Activated naive CD4-positive, alpha-beta T cell treated with anti-CD3 and anti-CD28 coated beads for 36 hours (primary cell): Measurements from ENCODE around the gene SLC13A2. TPM values are rescaled to one million over a fixed set of nuclear protein-coding genes. Genes with fewer than 3 reads are reported as not detected.

Experiments used
- CTCF ChIA-PET: fragments of 350-600 bp; sonication (Branson Sonifier 250); formaldehyde crosslinking; loops from one replicate; lab custom pipeline; 2021; ENCODE audit warnings: antibody characterized with exemption; lab: Charles Lee
- DNase-seq: peaks from one replicate; pipeline ENCODE4 v3.0.0-alpha.2; 2020
- H3K27ac Mint-ChIP-seq: one replicate; pipeline ENCODE4 v1.8.0; 2021; ENCODE audit warnings: mild to moderate bottlenecking, mixed read lengths
- H3K27me3 Mint-ChIP-seq: one replicate; pipeline ENCODE4 v1.8.0; 2021; ENCODE audit warnings: low read depth, mixed read lengths
- H3K36me3 Mint-ChIP-seq: one replicate; pipeline ENCODE4 v1.8.0; 2021; ENCODE audit warnings: low read depth, mixed read lengths
- H3K4me1 Mint-ChIP-seq: one replicate; pipeline ENCODE4 v1.8.0; 2021; ENCODE audit warnings: low read depth, mixed read lengths
- H3K4me3 Mint-ChIP-seq: one replicate; pipeline ENCODE4 v1.8.0; 2021; ENCODE audit warnings: mild to moderate bottlenecking, moderate library complexity, mixed read lengths
- H3K9me3 Mint-ChIP-seq: one replicate; pipeline ENCODE4 v1.8.0; 2021; ENCODE audit warnings: mixed read lengths
- intact Hi-C: fragments of 100-400 bp; cut with micrococcal nuclease; formaldehyde crosslinking; loops from one replicate; pipeline ENCODE4 v1.15.1; 2023
- total RNA-seq, 2 experiments: library from RNA; stranded (reverse); gene quantifications; one replicate each; pipeline ENCODE4 v1.2.3, GENCODE V29; 2021

Gene SLC13A2
- total RNA-seq, 2 experiments from 2014 or later = not detected

DNA sequence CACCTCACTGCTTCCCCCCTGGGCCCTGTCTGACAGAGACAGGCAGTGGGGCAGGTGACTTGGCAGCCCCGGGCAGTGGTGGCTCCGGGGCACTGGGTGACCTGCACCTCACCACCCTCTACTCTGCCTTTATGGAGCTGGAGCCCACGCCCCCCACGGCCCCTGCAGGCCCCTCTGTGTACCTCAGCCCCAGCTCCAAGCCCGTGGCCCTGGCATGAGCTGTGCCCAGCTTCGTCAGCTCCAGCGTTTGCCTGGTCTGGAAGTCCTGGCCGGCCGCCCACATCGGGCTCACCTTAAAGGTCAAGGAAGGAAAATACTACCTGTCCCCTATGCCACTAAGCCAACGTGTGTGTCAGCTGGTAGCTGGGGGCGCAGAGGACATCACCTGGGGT is 63.8 kb downstream of the SLC13A2 start:
- intact Hi-C loops = no loop called here
- no peaks in the 10 kb centered on the region for H3K27me3 Mint-ChIP-seq
- H3K36me3 Mint-ChIP-seq = no peaks in the 10 kb centered on the region
- CTCF ChIA-PET = interaction anchor here (0.9 to 1.9 kb wide), 6 partner anchors 8 to 121 kb away, joined by 3 to 7 read pairs (median 4); no protein-coding TSS in a partner anchor
- no peak for DNase-seq
- no peak overlapping the region for H3K27ac Mint-ChIP-seq
- H3K4me1 Mint-ChIP-seq = no peaks in the 10 kb centered on the region
- H3K9me3 Mint-ChIP-seq = no peaks in the 10 kb centered on the region
- no peak overlapping the region for H3K4me3 Mint-ChIP-seq

DNA sequence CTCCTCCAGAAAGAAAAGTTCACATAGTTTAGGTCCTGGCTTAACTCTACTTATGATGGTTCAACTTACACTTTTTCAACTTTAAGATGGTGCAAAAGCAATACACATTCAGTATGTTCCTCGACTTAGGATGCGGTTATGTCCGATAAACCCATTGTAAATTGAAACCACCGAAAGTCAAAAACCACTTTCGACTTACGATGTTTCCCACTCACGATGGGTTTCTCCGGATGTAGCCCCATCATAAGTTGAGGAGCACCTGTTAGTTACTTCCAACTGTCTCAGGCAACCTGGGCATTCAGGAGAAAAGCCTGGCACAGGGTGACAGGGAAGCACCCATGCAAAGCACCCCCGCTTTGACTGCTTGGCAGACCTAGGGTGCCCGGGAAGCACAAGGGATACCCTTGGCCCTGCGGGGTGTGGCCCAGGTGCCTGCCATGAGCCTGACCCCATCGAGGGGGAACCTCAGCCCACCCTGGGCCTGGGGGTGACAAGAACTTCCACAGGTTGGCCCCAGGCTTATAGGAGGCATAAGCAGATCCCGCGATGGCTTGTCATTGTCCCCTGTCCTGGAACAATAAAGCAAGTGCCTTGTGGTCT is 65.0 kb downstream of the SLC13A2 start:
- Mint-ChIP-seq H3K4me3 (no peak overlapping the region), H3K9me3 (no peaks in the 10 kb centered on the region), H3K27ac (no peak overlapping the region), H3K4me1 (no peaks in the 10 kb centered on the region), H3K36me3 (no peaks in the 10 kb centered on the region), H3K27me3 (no peaks in the 10 kb centered on the region)
- CTCF ChIA-PET = interaction anchor here (0.8 to 1.9 kb wide), 4 partner anchors 11 to 74 kb away, joined by 3 to 7 read pairs (median 4); no protein-coding TSS in a partner anchor
- intact Hi-C loops = no loop called here
- DNase-seq = no peak

GRCh38 chr17:28540231-28540630 is 66.8 kb downstream of the SLC13A2 start:
- Mint-ChIP-seq H3K27me3 (no peaks in the 10 kb centered on the region), H3K4me3 (no peak overlapping the region), H3K4me1 (no peaks in the 10 kb centered on the region), H3K27ac (no peak overlapping the region), H3K9me3 (no peaks in the 10 kb centered on the region), H3K36me3 (no peaks in the 10 kb centered on the region)
- CTCF ChIA-PET = interaction anchor here (0.6 to 1.9 kb wide), 10 partner anchors 30 to 136 kb away, joined by 3 to 13 read pairs (median 4); no protein-coding TSS in a partner anchor
- DNase-seq = no peak
- intact Hi-C loops = loop anchor here (1.0 to 10.0 kb wide), 2 partner anchors 46 to 285 kb away; no protein-coding TSS in a partner anchor

DNA sequence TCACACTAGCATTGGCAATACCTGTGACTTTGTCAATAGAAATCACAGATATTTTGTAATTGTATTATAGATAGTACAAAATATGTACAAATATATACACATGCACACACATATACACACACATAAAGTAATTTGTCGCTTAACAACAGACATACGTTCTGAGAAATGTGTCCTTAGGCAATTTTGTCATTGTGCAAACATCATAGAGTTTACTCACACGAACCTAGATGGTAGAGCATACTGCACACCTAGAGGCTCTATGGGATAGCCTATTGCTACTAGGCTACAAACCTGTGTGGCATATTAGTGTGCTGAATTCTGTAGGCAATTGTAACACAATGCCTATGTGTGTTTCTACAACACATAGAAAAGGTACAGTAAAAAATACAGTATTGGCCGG is 68.0 kb downstream of the SLC13A2 start:
- no peaks in the 10 kb centered on the region for H3K9me3 Mint-ChIP-seq
- intact Hi-C loops = loop anchor here (10.0 kb wide), 1 partner anchor 287 kb away; no protein-coding TSS in a partner anchor
- no peak overlapping the region for H3K4me3 Mint-ChIP-seq
- DNase-seq = no peak
- H3K36me3 Mint-ChIP-seq = no peaks in the 10 kb centered on the region
- CTCF ChIA-PET = interaction anchor here (0.6 to 1.9 kb wide), 12 partner anchors 21 to 162 kb away, joined by 3 to 13 read pairs (median 4); no protein-coding TSS in a partner anchor
- H3K4me1 Mint-ChIP-seq = no peaks in the 10 kb centered on the region
- no peaks in the 10 kb centered on the region for H3K27me3 Mint-ChIP-seq
- H3K27ac Mint-ChIP-seq = no peak overlapping the region

DNA sequence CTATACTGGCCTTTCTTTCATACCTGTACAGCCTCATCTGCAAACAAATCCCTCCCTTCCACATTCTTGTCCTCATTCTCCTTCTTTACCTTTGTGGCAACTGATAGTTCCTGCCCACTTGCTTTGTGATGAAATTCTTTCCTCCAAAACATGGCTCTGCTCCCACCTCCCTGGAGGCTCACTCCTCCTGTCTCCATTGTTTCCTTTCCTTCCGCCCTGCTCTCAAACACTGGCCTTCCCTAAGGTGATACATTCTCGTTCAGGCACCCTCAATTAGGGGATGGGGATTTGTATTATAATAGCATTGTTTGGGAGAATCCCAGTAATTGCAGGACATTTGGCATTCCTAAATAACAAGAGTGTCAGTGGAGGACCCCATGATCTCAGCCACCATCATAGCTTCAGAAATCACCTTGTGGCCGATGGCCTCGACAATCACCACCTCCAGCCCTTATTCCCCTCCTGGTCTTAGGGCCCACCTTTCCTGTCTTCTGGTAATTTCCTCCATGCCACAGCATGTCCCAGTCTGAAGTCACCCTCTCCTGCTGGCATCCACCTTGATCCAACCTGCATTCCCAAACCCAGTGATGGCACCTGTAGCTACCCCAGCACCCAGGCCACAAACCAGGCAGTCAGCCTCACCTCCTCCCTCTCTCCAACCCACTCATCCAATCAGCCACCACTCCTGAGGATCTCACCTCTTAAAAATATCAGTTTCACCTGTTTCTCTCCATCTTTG is 71.1 kb downstream of the SLC13A2 start:
- no peaks in the 10 kb centered on the region for H3K36me3 Mint-ChIP-seq

DNA sequence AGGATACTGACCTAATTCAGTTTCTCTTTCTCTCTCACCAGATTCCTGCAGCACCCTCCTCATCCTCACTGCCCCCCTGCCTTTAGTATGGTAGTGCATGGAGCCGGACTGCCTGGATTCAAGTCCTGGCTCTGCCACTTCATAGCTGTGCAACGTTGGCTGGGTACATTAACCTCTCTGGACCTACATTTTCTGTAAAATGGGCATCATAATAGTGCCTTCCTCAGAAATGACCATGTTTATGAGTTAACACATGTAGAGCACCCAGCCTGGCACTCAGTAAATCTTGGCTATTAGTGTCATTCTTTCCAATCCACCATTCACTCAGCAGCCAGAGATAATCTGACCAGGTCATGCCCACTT is 71.7 kb downstream of the SLC13A2 start:
- no peak overlapping the region for H3K4me3 Mint-ChIP-seq

More for the DNA sequence above, 71.1 kb downstream of the SLC13A2 start:
- CTCF ChIA-PET = no interaction called here
- Mint-ChIP-seq H3K4me3 (no peak overlapping the region), H3K27me3 (no peaks in the 10 kb centered on the region), H3K4me1 (peaks cover 21% of the 10 kb centered on the region), H3K27ac (no peak overlapping the region), H3K9me3 (no peaks in the 10 kb centered on the region)
- no peak for DNase-seq
- intact Hi-C loops = loop anchor here (5.0 to 10.0 kb wide), 2 partner anchors 172 to 290 kb away; partner anchors contain the start of genes SARM1 and VTN

GRCh38 chr17:28545787-28546415 is 72.5 kb downstream of the SLC13A2 start:
- intact Hi-C loops = loop anchor here (5.0 to 10.0 kb wide), 2 partner anchors 174 to 291 kb away; partner anchors contain the start of genes SARM1 and VTN
- Mint-ChIP-seq H3K4me1 (peaks cover 34% of the 10 kb centered on the region), H3K4me3 (no peak overlapping the region), H3K36me3 (no peaks in the 10 kb centered on the region), H3K27ac (no peak overlapping the region), H3K9me3 (no peaks in the 10 kb centered on the region), H3K27me3 (no peaks in the 10 kb centered on the region)
- no peak for DNase-seq
- CTCF ChIA-PET = interaction anchor here (1.3 to 6.7 kb wide), 2 partner anchors 9 to 52 kb away, joined by 7 to 51 read pairs; no protein-coding TSS in a partner anchor

More for the DNA sequence above, 71.7 kb downstream of the SLC13A2 start:
- intact Hi-C loops = loop anchor here (5.0 to 10.0 kb wide), 2 partner anchors 173 to 290 kb away; partner anchors contain the start of genes SARM1 and VTN
- Mint-ChIP-seq H3K4me1 (peaks cover 26% of the 10 kb centered on the region), H3K27ac (no peak overlapping the region), H3K9me3 (no peaks in the 10 kb centered on the region), H3K27me3 (no peaks in the 10 kb centered on the region), H3K36me3 (no peaks in the 10 kb centered on the region)
- no peak for DNase-seq
- CTCF ChIA-PET = no interaction called here

DNA sequence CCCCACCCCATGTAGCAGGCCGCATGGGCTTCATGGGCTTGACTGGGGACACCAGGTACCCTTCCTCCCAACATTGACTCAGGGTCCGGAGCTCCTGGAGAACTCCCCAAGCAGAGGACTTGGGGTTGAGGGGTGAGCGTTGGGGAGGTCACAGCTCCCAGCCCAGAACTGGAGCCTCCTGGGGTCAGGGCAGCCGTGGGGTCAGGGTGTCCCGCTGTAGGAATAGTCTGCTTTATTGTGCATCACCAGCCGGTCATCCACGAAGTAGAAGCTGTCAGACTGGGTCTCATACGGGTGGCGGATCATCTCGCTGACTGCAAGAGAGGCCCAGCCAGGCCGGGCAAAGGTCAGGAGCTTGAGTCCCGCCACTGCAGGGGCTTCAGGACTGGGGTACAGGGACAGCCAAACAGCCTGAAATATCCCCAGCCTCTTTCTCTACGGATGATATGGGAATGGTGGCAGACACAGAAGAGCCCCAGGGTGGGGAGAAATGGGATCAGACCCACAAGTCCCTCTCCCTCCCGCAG is 73.7 kb downstream of the SLC13A2 start:
- Mint-ChIP-seq H3K4me1 (peaks cover 42% of the 10 kb centered on the region), H3K27ac (peak overlapping the region; percentile 59), H3K4me3 (no peak overlapping the region), H3K9me3 (no peaks in the 10 kb centered on the region), H3K36me3 (no peaks in the 10 kb centered on the region), H3K27me3 (no peaks in the 10 kb centered on the region)
- intact Hi-C loops = loop anchor here (5.0 to 10.0 kb wide), 2 partner anchors 175 to 292 kb away; partner anchors contain the start of genes SARM1 and VTN
- no peak for DNase-seq
- CTCF ChIA-PET = interaction anchor here (0.7 to 6.7 kb wide), 10 partner anchors 10 to 53 kb away, joined by 3 to 51 read pairs (median 4); partner anchors contain the start of genes ALDOC and PIGS

Other genes with a start within 250 kb of the SLC13A2 start
- 10 to 100 TPM; 25.1 to 26.0 TPM for gene TMEM97, start 154.4 kb upstream of the SLC13A2 start, total RNA-seq
- 10 to 100 TPM; 17.9 to 18.1 TPM for gene IFT20, start 138.2 kb upstream of the SLC13A2 start, total RNA-seq
- gene TNFAIP1, start 137.9 kb upstream of the SLC13A2 start, total RNA-seq = 10 to 100 TPM; 18.6 to 18.7 TPM
- 10 to 100 TPM; 74.6 to 76.5 TPM for gene POLDIP2, start 116.1 kb upstream of the SLC13A2 start, total RNA-seq
- not detected for gene SEBOX, start 108.4 kb upstream of the SLC13A2 start, total RNA-seq
- not detected for gene VTN, start 103.3 kb upstream of the SLC13A2 start, total RNA-seq
- 10 to 100 TPM; 11.7 to 12.3 TPM for gene SARM1, start 102.0 kb upstream of the SLC13A2 start, total RNA-seq
- gene SLC46A1, start 67.4 kb upstream of the SLC13A2 start, total RNA-seq = 1 to 10 TPM; 1.8 to 2.4 TPM
- not detected for gene FOXN1, start 32.7 kb downstream of the SLC13A2 start, total RNA-seq
- 10 to 100 TPM; 48.6 to 50.3 TPM for gene UNC119, start 79.0 kb downstream of the SLC13A2 start, total RNA-seq
- gene PIGS, start 97.9 kb downstream of the SLC13A2 start, total RNA-seq = 10 to 100 TPM; 34.8 to 36.0 TPM
- gene ALDOC, start 103.3 kb downstream of the SLC13A2 start, total RNA-seq = 10 to 100 TPM; 65.6 to 66.2 TPM
- 100 to 1,000 TPM; 210 to 216 TPM for gene SPAG5, start 125.4 kb downstream of the SLC13A2 start, total RNA-seq
- gene RSKR, start 140.5 kb downstream of the SLC13A2 start, total RNA-seq = 10 to 100 TPM; 15.6 TPM
- 10 to 100 TPM; 89.4 to 92.0 TPM for gene BLTP2, start 171.5 kb downstream of the SLC13A2 start, total RNA-seq
- 10 to 100 TPM; 30.3 to 30.9 TPM for gene SDF2, start 188.3 kb downstream of the SLC13A2 start, total RNA-seq
- 10 to 100 TPM; 50.8 to 52.1 TPM for gene SUPT6H, start 188.6 kb downstream of the SLC13A2 start, total RNA-seq
- gene PROCA1, start 238.2 kb downstream of the SLC13A2 start, total RNA-seq = 1 to 10 TPM; 2.1 to 3.1 TPM
- 10 to 100 TPM; 10.2 to 12.3 TPM for gene RAB34, start 244.2 kb downstream of the SLC13A2 start, total RNA-seq
- gene RPL23A, start 246.3 kb downstream of the SLC13A2 start, total RNA-seq = 1,000 to 10,000 TPM; 2,756 to 2,921 TPM